GM21447 (cell line): ENCODE measurements around the gene GRIK5.
"Not testable (repeated sequence)": the region's sequence is repeated elsewhere in the genome, so short reads cannot be mapped to it uniquely, and the experiment has no call there.

Experiments
- ATAC-seq: cut with Tn5 transposase; IDR thresholded peaks from one replicate; pipeline ENCODE4 v1.9.1; 2021; ENCODE audit not compliant: unreplicated experiment

The GRIK5 gene

DNA sequence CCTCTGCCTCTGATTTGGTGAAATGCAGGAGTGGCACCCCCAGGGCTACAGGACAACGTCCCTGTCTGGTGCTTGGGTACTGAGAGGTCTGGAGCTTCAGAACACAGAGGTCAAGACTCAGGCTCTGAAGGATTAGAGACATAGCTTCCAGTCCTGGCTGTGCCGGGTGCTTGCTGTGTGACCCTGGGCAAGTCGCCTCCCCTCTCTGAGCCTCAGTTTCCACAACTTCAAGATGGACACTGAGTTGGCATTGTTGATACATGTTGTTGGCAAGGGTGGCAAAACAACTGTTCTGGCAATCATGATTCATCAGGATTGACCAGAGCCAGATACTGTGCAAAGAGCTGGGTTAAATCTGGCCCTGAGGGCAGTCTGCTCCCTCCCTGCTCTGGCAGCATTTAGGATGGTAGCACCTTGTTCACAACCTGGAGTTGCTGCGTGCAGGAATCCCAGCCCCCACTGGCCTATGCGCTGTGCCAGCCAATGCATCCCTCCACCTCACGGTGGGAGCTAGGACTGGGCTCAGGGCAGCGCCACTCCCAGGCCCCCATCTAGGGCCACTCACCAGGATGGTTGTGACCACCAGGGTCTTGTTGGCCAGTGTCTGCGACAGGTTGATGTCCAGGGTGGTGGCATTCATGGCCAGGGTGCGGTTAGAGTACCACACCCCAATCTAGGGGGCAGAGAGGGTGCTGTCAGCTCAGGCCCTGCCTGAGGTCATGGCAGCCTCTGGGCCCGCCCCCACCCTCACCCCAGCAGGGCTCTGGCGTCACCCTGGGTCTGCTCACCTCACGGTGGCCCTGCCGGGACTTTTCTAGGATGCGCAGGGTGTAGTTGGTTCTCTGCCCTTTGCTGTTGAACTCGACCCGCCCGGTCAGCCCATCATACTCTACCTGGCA lies 16.7 kb downstream of the GRIK5 start:
- no peak for ATAC-seq

- no peak for ATAC-seq
Measured at GRCh38 chr19:42052241-42052863, 17.7 kb downstream of the GRIK5 start.

GRCh38 chr19:42051166-42052115 lies 18.6 kb downstream of the GRIK5 start:
- ATAC-seq: no peak

- no peak for ATAC-seq
Measured at GRCh38 chr19:42048992-42049391, 21.0 kb downstream of the GRIK5 start.

DNA sequence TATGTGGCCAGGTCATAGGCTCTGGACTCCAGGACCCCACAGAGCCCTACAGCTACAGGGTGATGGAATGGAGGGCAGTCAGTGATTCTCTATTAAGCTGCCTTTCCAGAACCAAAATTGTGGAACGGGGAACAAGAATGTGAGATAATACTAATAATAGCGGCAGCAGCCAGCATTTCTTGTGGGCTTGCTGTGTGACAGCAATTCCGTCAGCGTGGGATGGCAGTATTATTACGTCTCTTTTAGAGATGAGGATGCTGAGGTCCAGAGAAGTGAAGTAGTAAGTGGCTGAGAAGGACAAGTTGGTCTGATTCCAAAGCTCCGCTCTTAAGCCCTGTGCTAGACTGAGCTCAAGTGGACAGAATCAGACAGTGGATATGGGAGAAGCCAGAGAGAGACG lies 24.4 kb downstream of the GRIK5 start:
- no peak for ATAC-seq

DNA sequence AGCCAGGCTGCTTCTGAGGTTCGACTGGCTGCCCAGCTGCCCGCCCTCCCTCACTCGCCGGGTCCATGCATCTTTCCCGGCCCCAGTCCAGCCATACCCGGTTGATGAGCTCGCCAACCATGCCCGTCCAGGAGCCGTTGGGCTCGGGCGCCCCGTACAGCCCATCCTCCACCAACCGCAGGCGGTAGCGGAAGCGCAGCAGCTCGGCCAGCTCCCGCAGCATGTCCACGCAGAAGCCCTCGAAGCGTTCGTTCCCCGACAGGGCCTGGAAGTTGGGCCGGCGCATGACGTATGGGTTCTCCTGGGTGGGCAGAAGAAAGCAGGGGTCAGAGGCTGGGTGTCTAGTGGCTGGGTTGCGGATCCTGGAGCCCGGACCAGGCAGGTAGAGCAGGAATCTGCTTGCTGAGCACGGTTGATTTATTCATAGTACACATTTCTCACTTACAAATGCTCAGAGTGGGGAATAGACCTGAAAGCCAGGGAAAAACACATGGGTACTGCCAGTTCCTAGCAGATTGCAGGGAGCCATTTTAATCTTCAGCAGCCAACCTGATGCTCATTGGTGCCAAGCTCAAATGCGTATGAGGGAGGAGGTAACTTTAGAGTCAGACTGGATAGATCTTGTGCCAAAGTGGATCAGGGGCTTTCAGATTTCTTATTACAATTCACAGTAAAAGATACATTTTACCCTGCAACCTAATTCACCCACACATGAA lies 27.4 kb downstream of the GRIK5 start:
- no peak for ATAC-seq

- not testable (repeated sequence) for ATAC-seq
Measured at GRCh38 chr19:42040491-42040890, 29.5 kb downstream of the GRIK5 start.

- no peak for ATAC-seq
Measured at GRCh38 chr19:42040031-42040430, 30.0 kb downstream of the GRIK5 start.

DNA sequence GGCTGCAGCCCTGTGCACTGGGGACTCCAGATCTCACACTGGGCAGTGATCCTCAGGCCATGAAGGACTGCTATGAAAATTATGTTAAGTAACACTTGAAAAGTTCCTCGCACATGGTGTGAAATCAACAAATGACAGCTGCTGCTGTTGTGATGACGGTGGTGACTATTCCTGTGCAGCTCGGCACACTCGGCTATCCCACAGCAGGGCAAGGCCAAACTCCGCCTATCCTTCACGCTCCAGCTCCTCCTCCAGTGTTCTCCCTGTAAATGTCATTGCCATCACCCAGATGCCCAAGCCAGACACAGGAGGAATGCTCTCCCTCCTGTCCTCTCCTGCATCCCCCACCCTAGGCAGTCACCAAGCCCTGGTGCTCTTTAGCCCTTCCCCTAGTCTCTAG lies 31.3 kb downstream of the GRIK5 start:
- no peak for ATAC-seq

GRCh38 chr19:42037649-42038048 lies 32.4 kb downstream of the GRIK5 start:
- no peak for ATAC-seq

DNA sequence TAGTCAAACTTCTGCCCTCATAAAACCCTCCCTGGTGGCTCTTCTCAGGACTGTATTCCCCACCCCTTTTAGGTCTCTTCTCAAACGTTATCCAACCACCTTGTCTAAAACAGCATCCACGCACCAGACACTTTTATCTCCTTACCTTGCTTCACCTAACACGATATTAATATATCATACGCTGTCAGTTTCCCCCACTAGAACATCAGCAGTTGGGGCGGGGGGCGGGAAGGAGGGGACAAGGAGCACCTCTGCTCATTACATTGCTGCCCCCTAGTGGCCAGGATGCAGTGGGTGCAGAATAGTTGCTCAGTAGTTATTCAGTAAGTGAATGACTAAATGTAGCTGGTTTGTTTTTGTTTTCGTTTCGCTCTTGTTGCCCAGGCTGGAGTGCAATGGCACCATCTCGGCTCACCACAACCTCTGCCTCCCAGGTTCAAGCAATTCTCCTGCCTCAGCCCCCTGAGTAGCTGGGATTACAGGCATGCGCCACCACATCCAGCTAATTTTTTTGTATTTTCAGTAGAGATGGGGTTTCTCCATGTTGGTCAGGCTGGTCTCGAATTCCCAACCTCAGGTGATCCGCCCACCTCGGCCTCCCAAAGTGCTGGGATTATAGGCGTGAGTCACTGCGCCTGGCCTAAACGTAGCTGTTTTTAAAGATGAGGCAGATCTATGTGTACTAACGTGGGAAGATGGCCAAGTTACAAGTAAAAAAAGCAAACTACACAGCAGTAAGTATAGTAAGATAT lies 35.2 kb downstream of the GRIK5 start:
- ATAC-seq: not testable (repeated sequence)

- ATAC-seq: no peak
Measured at GRCh38 chr19:42033413-42033812, 36.6 kb downstream of the GRIK5 start.

- ATAC-seq: no peak
Measured at GRCh38 chr19:42032431-42032830, 37.6 kb downstream of the GRIK5 start.

DNA sequence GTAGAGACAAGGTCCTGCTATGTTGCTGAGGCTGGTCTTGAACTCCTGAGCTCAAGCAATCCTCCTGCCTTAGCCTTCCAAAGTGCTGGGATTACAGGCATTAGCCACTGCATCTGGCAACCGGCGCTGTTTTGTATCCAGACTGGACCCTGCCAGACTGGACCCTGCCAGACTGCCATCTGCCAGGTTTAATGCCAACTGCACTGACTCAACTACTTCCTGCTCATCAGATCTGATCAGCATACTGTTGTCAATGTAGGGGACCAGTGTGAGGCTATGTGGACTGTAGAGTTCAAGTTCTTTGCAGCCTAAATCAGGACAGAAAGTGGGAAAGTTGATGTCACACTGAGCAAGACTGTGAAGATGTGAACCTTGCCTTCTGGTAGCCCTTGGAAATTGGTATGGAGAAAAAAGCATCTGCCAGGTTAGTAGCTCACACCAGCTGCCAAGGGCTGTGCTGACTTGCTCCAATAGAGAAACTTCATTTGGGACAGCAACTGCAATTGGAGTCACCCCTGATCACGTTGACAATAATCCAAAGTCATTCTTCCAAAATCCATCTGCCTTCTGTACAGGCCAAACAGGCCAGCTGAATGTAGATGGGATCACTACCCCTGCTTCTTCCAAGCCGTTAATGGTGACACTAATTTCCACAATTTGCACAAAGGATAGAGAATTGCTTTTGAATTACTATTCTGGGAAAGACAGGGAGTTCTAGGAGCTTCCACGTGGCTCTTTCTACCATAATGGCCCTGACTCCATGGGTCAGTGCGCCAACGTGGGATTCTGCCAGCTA lies 39.2 kb downstream of the GRIK5 start:
- no peak for ATAC-seq

DNA sequence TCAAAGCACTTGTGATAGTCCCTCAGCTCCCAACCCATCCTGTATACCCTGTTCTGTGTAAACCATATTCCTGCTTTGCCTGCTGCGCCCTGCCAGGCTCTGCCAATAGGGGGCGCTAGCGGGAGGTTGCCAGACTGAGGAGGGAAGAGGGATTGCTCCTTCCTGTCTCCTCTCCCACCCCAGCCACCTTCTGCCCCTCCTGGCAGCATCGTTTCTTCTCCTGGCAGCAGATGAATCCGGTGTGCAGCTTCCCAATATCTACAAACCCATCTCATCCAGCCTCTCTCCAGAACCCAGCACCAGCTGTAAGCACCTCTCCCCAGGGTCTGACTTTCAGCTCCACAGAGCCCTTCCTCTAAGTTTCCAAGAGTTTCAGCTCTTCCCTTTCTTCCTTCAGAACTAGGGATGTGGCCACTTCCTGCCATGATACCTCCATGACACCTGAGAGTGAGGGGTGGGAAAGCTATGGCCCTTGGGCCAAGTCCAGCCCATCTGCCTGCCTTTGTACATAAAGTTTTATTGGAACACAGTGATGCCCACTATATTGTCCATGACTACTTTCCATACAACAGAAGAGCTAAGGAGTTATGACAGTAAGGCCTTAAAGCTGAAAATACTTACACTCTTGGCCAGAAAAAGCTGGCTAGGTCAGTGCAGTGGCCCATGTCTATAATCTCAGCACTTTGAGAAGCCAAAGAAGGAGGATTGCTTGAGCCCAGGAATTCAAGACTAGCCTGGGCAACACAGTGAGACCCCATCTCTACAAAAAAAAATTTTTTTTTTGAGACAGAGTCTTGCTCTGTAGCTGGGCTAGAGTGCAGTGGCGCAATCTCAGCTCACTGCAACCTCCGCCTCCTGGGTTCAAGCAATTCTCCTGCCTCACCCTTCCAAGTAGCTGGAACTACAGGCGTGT lies 41.4 kb downstream of the GRIK5 start:
- ATAC-seq: no peak

- ATAC-seq: no peak
Measured at GRCh38 chr19:42024622-42025111, 45.3 kb downstream of the GRIK5 start.

DNA sequence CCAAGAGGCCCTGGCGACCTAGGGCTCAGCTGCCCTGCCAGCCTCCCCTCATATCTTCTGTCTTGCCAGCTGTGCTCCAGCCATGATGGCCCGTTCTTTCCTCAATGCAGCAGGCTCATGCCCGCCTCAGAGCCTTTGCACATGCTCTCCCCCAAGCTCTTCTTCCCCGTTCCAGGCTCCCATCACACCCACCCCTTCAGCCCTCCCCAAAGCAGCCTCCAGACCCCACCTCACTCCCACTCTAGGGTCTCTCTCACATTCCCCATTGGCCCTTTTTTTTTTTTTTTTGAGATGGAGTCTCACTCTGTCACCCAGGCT lies 46.1 kb downstream of the GRIK5 start:
- no peak for ATAC-seq
